GM12878 (cell line): Measurements from ENCODE around the gene IFITM5. TPM values are rescaled to one million over a fixed set of nuclear protein-coding genes. Genes with fewer than 3 reads are reported as not detected.

Experiments used
- HDAC6 ChIP-seq: fragments of 200-600 bp; sonication (generic); IDR thresholded peaks from one replicate; pipeline ENCODE4 v1.8.0; 2017; ENCODE audit warnings: antibody characterized with exemption; ENCODE audit not compliant: unreplicated experiment
- KAT2A ChIP-seq: conservative IDR thresholded peaks from 2 replicates; pipeline ENCODE4 v1.6.1; 2011; ENCODE audit warnings: low read depth, low read length; ENCODE audit not compliant: control insufficient read depth
- MEF2B ChIP-seq: fragments of 450-650 bp; IDR thresholded peaks from 2 replicates; pipeline ENCODE4 v1.6.1; 2018; ENCODE audit warnings: mild to moderate bottlenecking, moderate library complexity; ENCODE audit not compliant: partially characterized antibody, poor library complexity, severe bottlenecking
- NR2C2 ChIP-seq: IDR thresholded peaks from 2 replicates; pipeline ENCODE4 v1.6.1; 2011; ENCODE audit warnings: borderline replicate concordance, low read depth; ENCODE audit not compliant: control insufficient read depth, insufficient read length
- NRF1 ChIP-seq: conservative IDR thresholded peaks from 2 replicates; pipeline ENCODE4 v1.6.1; 2011; ENCODE audit warnings: mild to moderate bottlenecking, low read depth, low read length, improper control_type of control experiment
- RBBP5 ChIP-seq: fragments of 200-600 bp; sonication (generic); conservative IDR thresholded peaks from 2 replicates; pipeline ENCODE4 v1.6.1; 2016
- RUNX3 ChIP-seq: IDR thresholded peaks from 2 replicates; pipeline ENCODE4 v1.6.1; 2012; ENCODE audit warnings: low read length, inconsistent platforms
- SIN3A ChIP-seq: IDR thresholded peaks from 2 replicates; pipeline ENCODE4 v1.6.1; 2012; ENCODE audit warnings: low read depth, low read length, improper control_type of control experiment
- SMAD5 ChIP-seq: IDR thresholded peaks from 2 replicates; pipeline ENCODE4 v1.6.1; 2016; ENCODE audit warnings: antibody characterized with exemption, low read depth
- SREBF2 ChIP-seq: IDR thresholded peaks from 2 replicates; pipeline ENCODE4 v1.6.1; 2012; ENCODE audit warnings: mild to moderate bottlenecking, low read length
- STAT3 ChIP-seq: IDR thresholded peaks from 2 replicates; pipeline ENCODE4 v1.6.1; 2011; ENCODE audit warnings: low read depth, low read length, improper control_type of control experiment
- YY1 ChIP-seq: IDR thresholded peaks from 2 replicates; pipeline ENCODE4 v1.6.1; 2011; ENCODE audit warnings: low read depth, mild to moderate bottlenecking, low read length
- ZNF274 ChIP-seq: IDR thresholded peaks from one replicate; pipeline ENCODE4 v1.8.0; 2011; ENCODE audit not compliant: insufficient read length, insufficient read depth
- ZSCAN29 ChIP-seq: fragments of 450-650 bp; IDR thresholded peaks from 2 replicates; pipeline ENCODE4 v1.6.1; 2017; ENCODE audit warnings: mild to moderate bottlenecking, moderate library complexity
- polyA plus RNA-seq, 11 experiments: library from polyadenylated mRNA; depleted of rRNA in 4 of 11; unstranded in 6 of 11; stranded (reverse) in 5 of 11; fragments of >200 nt; fragmentation: Nextera tagmentation in 4 of 11; fragmentation: Illumina TruSeq in 1 of 11; extraction: Ambion mirVana in 4 of 11; extraction: Trizol in 1 of 11; gene quantifications; 1 replicate in 1 of 11; 2 replicates in 10 of 11; pipeline versions ENCODE4 v1.2.1 to v1.2.3, GENCODE V29; 2011 to 2016; ENCODE audit warnings: inconsistent platforms in 2 of 11, missing spikeins in 2 of 11, low read depth in 1 of 11
- total RNA-seq, 4 experiments: library from RNA; depleted of rRNA in 3 of 4; stranded (reverse); fragments of >200 nt in 3 of 4; fragmentation: Illumina TruSeq in 1 of 4; extraction: Trizol in 1 of 4; gene quantifications; 2 replicates each; pipeline versions ENCODE4 v1.2.1 to v1.2.3, GENCODE V29; 2013 to 2021
- TF ChIP-seq, protein P1 (sequence below): fragments of 450-650 bp; IDR thresholded peaks from 2 replicates; pipeline ENCODE4 v1.6.1; 2018; ENCODE audit warnings: borderline replicate concordance, mild to moderate bottlenecking; ENCODE audit not compliant: partially characterized antibody
- TF ChIP-seq, protein P2 (sequence below): fragments of 450-650 bp; IDR thresholded peaks from 2 replicates; pipeline ENCODE4 v1.6.1; 2016; ENCODE audit warnings: mild to moderate bottlenecking
- TF ChIP-seq, protein P3 (sequence below): IDR thresholded peaks from 2 replicates; pipeline ENCODE4 v1.6.1; 2011; ENCODE audit warnings: borderline replicate concordance, low read depth, mild to moderate bottlenecking, moderate library complexity, mixed read lengths, low read length; ENCODE audit not compliant: insufficient read depth; ENCODE audit errors: extremely low read length
- TF ChIP-seq, protein P4 (sequence below): IDR thresholded peaks from 2 replicates; pipeline ENCODE4 v1.6.1; 2012; ENCODE audit warnings: low read depth, low read length, improper control_type of control experiment
- TF ChIP-seq, protein P5 (sequence below): fragments of 450-650 bp; formaldehyde crosslinking; IDR thresholded peaks from 2 replicates; pipeline ENCODE4 v1.4.0; 2022; ENCODE audit warnings: mild to moderate bottlenecking, moderate library complexity

IFITM5 gene
- total and polyA plus RNA-seq, 10 of the 15 experiments (the other 5 are each of a cell fraction or from before 2014, with no cell fraction given), result not detected

DNA sequence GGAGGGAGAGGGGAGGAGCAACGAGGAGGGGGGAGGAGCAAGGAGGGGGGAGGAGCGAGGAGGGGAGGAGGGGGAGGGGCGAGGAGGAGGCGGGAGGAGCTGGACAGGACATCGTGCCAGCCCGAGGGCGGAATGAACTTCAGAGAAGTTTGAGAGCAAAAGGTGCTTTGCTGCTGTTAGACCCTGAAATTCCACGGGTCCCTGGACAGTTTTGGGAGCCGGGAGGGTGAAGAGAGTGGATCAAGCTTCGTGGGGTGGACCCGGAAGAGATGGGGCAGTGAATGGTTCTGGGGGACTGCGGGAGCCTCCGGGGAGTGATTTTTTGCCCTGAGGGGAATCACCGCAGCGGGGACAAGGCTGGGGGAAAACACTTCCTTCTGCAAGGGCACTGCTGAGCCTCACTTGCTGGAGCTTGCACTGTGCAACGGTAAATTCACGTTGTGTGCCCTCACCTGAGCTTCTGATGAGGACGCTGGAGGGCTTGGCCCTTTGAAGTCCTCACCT lies 31.8 kb downstream of the IFITM5 start (continued):
- TF ChIP-seq, protein P1, sequence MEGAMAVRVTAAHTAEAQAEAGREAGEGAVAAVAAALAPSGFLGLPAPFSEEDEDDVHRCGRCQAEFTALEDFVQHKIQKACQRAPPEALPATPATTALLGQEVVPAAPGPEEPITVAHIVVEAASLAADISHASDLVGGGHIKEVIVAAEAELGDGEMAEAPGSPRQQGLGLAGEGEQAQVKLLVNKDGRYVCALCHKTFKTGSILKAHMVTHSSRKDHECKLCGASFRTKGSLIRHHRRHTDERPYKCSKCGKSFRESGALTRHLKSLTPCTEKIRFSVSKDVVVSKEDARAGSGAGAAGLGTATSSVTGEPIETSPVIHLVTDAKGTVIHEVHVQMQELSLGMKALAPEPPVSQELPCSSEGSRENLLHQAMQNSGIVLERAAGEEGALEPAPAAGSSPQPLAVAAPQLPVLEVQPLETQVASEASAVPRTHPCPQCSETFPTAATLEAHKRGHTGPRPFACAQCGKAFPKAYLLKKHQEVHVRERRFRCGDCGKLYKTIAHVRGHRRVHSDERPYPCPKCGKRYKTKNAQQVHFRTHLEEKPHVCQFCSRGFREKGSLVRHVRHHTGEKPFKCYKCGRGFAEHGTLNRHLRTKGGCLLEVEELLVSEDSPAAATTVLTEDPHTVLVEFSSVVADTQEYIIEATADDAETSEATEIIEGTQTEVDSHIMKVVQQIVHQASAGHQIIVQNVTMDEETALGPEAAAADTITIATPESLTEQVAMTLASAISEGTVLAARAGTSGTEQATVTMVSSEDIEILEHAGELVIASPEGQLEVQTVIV, result no peak
- TF ChIP-seq RBBP5 (no peak), HDAC6 (no peak), KAT2A (no peak), MEF2B (no peak), YY1 (no peak), SMAD5 (no peak), ZSCAN29 (no peak), NRF1 (no peak), RUNX3 (0 out of 2 replicates have a peak, but pooled peaks have one; percentile 18), SIN3A (no peak; the same call in 1 of the 2 replicates), NR2C2 (no peak), SREBF2 (no peak), STAT3 (no peak), ZNF274 (no peak)
- TF ChIP-seq, protein P2, sequence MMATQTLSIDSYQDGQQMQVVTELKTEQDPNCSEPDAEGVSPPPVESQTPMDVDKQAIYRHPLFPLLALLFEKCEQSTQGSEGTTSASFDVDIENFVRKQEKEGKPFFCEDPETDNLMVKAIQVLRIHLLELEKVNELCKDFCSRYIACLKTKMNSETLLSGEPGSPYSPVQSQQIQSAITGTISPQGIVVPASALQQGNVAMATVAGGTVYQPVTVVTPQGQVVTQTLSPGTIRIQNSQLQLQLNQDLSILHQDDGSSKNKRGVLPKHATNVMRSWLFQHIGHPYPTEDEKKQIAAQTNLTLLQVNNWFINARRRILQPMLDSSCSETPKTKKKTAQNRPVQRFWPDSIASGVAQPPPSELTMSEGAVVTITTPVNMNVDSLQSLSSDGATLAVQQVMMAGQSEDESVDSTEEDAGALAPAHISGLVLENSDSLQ, result no peak
- TF ChIP-seq, protein P3, sequence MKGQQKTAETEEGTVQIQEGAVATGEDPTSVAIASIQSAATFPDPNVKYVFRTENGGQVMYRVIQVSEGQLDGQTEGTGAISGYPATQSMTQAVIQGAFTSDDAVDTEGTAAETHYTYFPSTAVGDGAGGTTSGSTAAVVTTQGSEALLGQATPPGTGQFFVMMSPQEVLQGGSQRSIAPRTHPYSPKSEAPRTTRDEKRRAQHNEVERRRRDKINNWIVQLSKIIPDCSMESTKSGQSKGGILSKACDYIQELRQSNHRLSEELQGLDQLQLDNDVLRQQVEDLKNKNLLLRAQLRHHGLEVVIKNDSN, result no peak
- TF ChIP-seq, protein P4, sequence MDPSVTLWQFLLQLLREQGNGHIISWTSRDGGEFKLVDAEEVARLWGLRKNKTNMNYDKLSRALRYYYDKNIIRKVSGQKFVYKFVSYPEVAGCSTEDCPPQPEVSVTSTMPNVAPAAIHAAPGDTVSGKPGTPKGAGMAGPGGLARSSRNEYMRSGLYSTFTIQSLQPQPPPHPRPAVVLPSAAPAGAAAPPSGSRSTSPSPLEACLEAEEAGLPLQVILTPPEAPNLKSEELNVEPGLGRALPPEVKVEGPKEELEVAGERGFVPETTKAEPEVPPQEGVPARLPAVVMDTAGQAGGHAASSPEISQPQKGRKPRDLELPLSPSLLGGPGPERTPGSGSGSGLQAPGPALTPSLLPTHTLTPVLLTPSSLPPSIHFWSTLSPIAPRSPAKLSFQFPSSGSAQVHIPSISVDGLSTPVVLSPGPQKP, result 0 out of 2 replicates have a peak, but pooled peaks have one; percentile 26
- TF ChIP-seq, protein P5, sequence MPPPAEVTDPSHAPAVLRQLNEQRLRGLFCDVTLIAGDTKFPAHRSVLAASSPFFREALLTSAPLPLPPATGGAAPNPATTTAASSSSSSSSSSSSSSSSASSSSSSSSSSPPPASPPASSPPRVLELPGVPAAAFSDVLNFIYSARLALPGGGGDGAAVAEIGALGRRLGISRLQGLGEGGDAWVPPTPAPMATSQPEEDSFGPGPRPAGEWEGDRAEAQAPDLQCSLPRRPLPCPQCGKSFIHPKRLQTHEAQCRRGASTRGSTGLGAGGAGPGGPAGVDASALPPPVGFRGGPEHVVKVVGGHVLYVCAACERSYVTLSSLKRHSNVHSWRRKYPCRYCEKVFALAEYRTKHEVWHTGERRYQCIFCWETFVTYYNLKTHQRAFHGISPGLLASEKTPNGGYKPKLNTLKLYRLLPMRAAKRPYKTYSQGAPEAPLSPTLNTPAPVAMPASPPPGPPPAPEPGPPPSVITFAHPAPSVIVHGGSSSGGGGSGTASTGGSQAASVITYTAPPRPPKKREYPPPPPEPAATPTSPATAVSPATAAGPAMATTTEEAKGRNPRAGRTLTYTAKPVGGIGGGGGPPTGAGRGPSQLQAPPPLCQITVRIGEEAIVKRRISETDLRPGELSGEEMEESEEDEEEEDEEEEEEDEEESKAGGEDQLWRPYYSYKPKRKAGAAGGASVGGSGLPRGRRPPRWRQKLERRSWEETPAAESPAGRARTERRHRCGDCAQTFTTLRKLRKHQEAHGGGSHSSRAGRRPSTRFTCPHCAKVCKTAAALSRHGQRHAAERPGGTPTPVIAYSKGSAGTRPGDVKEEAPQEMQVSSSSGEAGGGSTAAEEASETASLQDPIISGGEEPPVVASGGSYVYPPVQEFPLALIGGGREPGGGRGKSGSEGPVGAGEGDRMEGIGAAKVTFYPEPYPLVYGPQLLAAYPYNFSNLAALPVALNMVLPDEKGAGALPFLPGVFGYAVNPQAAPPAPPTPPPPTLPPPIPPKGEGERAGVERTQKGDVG (CRISPR knock-in tag), result no peak
